ENCODE measurements around the gene CDK1. TPM values are rescaled to one million over a fixed set of nuclear protein-coding genes. Genes with fewer than 3 reads are reported as not detected.

The CDK1 gene
- total RNA-seq, 2 experiments from 2014 or later: 155 to 156 TPM

GRCh38 chr10:60821656-60822055, 43.4 kb downstream of the CDK1 start:
- H3K9me2 ChIP-seq (ENCODE audit: insufficient read depth, low read length): no peaks in the 10 kb centered on the region
- H3K27ac ChIP-seq (ENCODE audit: low read depth, low read length, poor library complexity, severe bottlenecking): no peak overlapping the region
- TF ChIP-seq EZH2phosphoT487 (IDR thresholded peaks at IDR 0.05; ENCODE audit: borderline replicate concordance, low read depth, low read length) (no peak), CTCF (conservative IDR thresholded peaks at IDR 0.05; ENCODE audit: low read length) (no peak)
- no peak for DNase-seq (ENCODE audit: low spot score)
- H3K4me1 ChIP-seq (ENCODE audit: insufficient read depth, low read length, poor library complexity, severe bottlenecking): no peaks in the 10 kb centered on the region
- H3K4me3 ChIP-seq (ENCODE audit: low read depth, low read length, poor library complexity, severe bottlenecking): no peak overlapping the region
- no TSS peak for BruUV-seq (replicated peaks)
- H4K20me1 ChIP-seq (ENCODE audit: insufficient read depth, low read length): no peaks in the 10 kb centered on the region
- no peaks in the 10 kb centered on the region for H3K9me3 ChIP-seq (ENCODE audit: low read length)
- CTCF ChIA-PET (ENCODE audit: unreplicated experiment): no interaction called here
- no peaks in the 10 kb centered on the region for H3K36me3 ChIP-seq (ENCODE audit: insufficient read depth, low read length)
- intact Hi-C loops (cut with micrococcal nuclease; ENCODE audit: unreplicated experiment): no loop called here
- no peak overlapping the region for H3K4me2 ChIP-seq (ENCODE audit: low read length)
- H3K79me2 ChIP-seq (ENCODE audit: insufficient read depth, low read depth, low read length): no peaks in the 10 kb centered on the region
- no peak overlapping the region for H2AFZ ChIP-seq (ENCODE audit: low read length)
- POLR2A ChIA-PET: interaction anchor here (0.7 to 1.2 kb wide), 4 partner anchors 29 to 1495 kb away, joined by 3 read pairs; no protein-coding TSS in a partner anchor

- H2AFZ ChIP-seq (ENCODE audit: low read length): no peak overlapping the region
- no peak for DNase-seq (ENCODE audit: low spot score)
- no peaks in the 10 kb centered on the region for H3K36me3 ChIP-seq (ENCODE audit: insufficient read depth, low read length)
- H3K27ac ChIP-seq (ENCODE audit: low read depth, low read length, poor library complexity, severe bottlenecking): no peak overlapping the region
- intact Hi-C loops (cut with micrococcal nuclease; ENCODE audit: unreplicated experiment): no loop called here
- no peak overlapping the region for H3K4me2 ChIP-seq (ENCODE audit: low read length)
- no peaks in the 10 kb centered on the region for H3K9me3 ChIP-seq (ENCODE audit: low read length)
- no peaks in the 10 kb centered on the region for H4K20me1 ChIP-seq (ENCODE audit: insufficient read depth, low read length)
- POLR2A ChIA-PET: no interaction called here
- no TSS peak for BruUV-seq (replicated peaks)
- no peaks in the 10 kb centered on the region for H3K9me2 ChIP-seq (ENCODE audit: insufficient read depth, low read length)
- no peaks in the 10 kb centered on the region for H3K79me2 ChIP-seq (ENCODE audit: insufficient read depth, low read depth, low read length)
- no peak overlapping the region for H3K4me3 ChIP-seq (ENCODE audit: low read depth, low read length, poor library complexity, severe bottlenecking)
- TF ChIP-seq CTCF (conservative IDR thresholded peaks at IDR 0.05; ENCODE audit: low read length): no peak
- TF ChIP-seq EZH2phosphoT487 (IDR thresholded peaks at IDR 0.05; ENCODE audit: borderline replicate concordance, low read depth, low read length): no peak
- H3K4me1 ChIP-seq (ENCODE audit: insufficient read depth, low read length, poor library complexity, severe bottlenecking): no peaks in the 10 kb centered on the region
- CTCF ChIA-PET (ENCODE audit: unreplicated experiment): no interaction called here
Observed at GRCh38 chr10:60822809-60823208, 44.5 kb downstream of the CDK1 start.

- no peak overlapping the region for H3K4me3 ChIP-seq (ENCODE audit: low read depth, low read length, poor library complexity, severe bottlenecking)
- intact Hi-C loops (cut with micrococcal nuclease; ENCODE audit: unreplicated experiment): no loop called here
- no peaks in the 10 kb centered on the region for H3K79me2 ChIP-seq (ENCODE audit: insufficient read depth, low read depth, low read length)
- TF ChIP-seq EZH2phosphoT487 (IDR thresholded peaks at IDR 0.05; ENCODE audit: borderline replicate concordance, low read depth, low read length) (no peak), CTCF (conservative IDR thresholded peaks at IDR 0.05; ENCODE audit: low read length) (no peak)
- H3K9me3 ChIP-seq (ENCODE audit: low read length): no peaks in the 10 kb centered on the region
- H3K4me1 ChIP-seq (ENCODE audit: insufficient read depth, low read length, poor library complexity, severe bottlenecking): no peaks in the 10 kb centered on the region
- H2AFZ ChIP-seq (ENCODE audit: low read length): no peak overlapping the region
- ChIA-PET CTCF (ENCODE audit: unreplicated experiment) (no interaction called here), POLR2A (interaction anchor here (0.6 to 1.0 kb wide), 2 partner anchors 13 to 18 kb away, joined by 3 to 4 read pairs; no protein-coding TSS in a partner anchor)
- no peak for DNase-seq (ENCODE audit: low spot score)
- no peaks in the 10 kb centered on the region for H4K20me1 ChIP-seq (ENCODE audit: insufficient read depth, low read length)
- no TSS peak for BruUV-seq (replicated peaks)
- no peaks in the 10 kb centered on the region for H3K9me2 ChIP-seq (ENCODE audit: insufficient read depth, low read length)
- H3K36me3 ChIP-seq (ENCODE audit: insufficient read depth, low read length): no peaks in the 10 kb centered on the region
- no peak overlapping the region for H3K4me2 ChIP-seq (ENCODE audit: low read length)
- no peak overlapping the region for H3K27ac ChIP-seq (ENCODE audit: low read depth, low read length, poor library complexity, severe bottlenecking)
Observed at GRCh38 chr10:60823324-60823723, 45.0 kb downstream of the CDK1 start.

Measured in OCI-LY7 (cell line).